Suprapubic skin (tissue), 4 donors: ENCODE results near the gene ERCC3. TPM values are rescaled to one million over a fixed set of nuclear protein-coding genes. Genes with fewer than 3 reads are reported as not detected.

ENCODE experiments used
- DNase-seq, 2 donors: peaks; one replicate each; pipeline ENCODE4 v3.0.0-alpha.2; 2019; ENCODE audit warnings: low spot score in 2 of 2
- H3K27ac ChIP-seq: fragments of 200-600 bp; sonication (generic); one replicate; pipeline ENCODE4 v1.5.1; 2019
- H3K27me3 ChIP-seq: fragments of 200-600 bp; sonication (generic); one replicate; pipeline ENCODE4 v1.5.1; 2019
- H3K36me3 ChIP-seq: fragments of 200-600 bp; sonication (generic); one replicate; pipeline ENCODE4 v1.5.1; 2019
- H3K4me1 ChIP-seq: fragments of 200-600 bp; sonication (generic); one replicate; pipeline ENCODE4 v1.5.1; 2019
- H3K4me3 ChIP-seq: fragments of 200-600 bp; sonication (generic); one replicate; pipeline ENCODE4 v1.5.1; 2019; ENCODE audit warnings: mild to moderate bottlenecking
- H3K9me3 ChIP-seq: fragments of 200-600 bp; sonication (generic); one replicate; pipeline ENCODE4 v1.5.1; 2019
- CTCF ChIP-seq, 2 donors: fragments of 200-600 bp in 1 of 2; fragments of 450-650 bp in 1 of 2; sonication (generic) in 1 of 2; IDR thresholded peaks; one replicate each; pipeline ENCODE4 v1.5.1; 2016 to 2019; ENCODE audit warnings: antibody characterized with exemption in 2 of 2, mild to moderate bottlenecking in 1 of 2, moderate library complexity in 1 of 2
- EP300 ChIP-seq: sonication (generic); formaldehyde crosslinking; IDR thresholded peaks from one replicate; pipeline ENCODE4 v1.6.1; 2017; ENCODE audit warnings: antibody characterized with exemption
- POLR2A ChIP-seq, 2 donors: fragments of 450-650 bp; IDR thresholded peaks; one replicate each; pipeline ENCODE4 v1.6.1; 2017; ENCODE audit warnings: antibody characterized with exemption in 2 of 2, mild to moderate bottlenecking in 2 of 2, moderate library complexity in 2 of 2
- POLR2AphosphoS5 ChIP-seq, 3 donors: sonication (generic); formaldehyde crosslinking; IDR thresholded peaks; one replicate each; pipeline ENCODE4 v1.6.1; 2017; ENCODE audit warnings: antibody characterized with exemption in 3 of 3
- WGBS: methylation state at CpG from one replicate; pipeline ENCODE4 v1.1.5; 2018; 5-methylcytosine and 5-hydroxymethylcytosine counted together
- total RNA-seq, 4 donors: library from RNA; depleted of rRNA; stranded (reverse); fragments of >200 nt; gene quantifications; one replicate each; pipeline ENCODE4 v1.1.0, GENCODE V29; 2016

The ERCC3 gene
- total RNA-seq, 4 donors from 2014 or later: 35.5 to 103 (median 39.1) TPM

GRCh38 chr2:127326289-127326945 is 32.5 kb upstream of the ERCC3 start:
- Histone ChIP-seq H3K36me3 (peaks cover 75% of the 10 kb centered on the region), H3K4me1 (no peaks in the 10 kb centered on the region), H3K9me3 (no peaks in the 10 kb centered on the region), H3K27ac (no peak overlapping the region), H3K27me3 (no peaks in the 10 kb centered on the region), H3K4me3 (no peak overlapping the region)
- DNase-seq: no peak
- 81% methylated on average over 2 of the region's 2 CpGs for WGBS
- TF ChIP-seq EP300 (no peak), POLR2AphosphoS5 (IDR thresholded peaks at IDR 0.05) (no peak), POLR2A (IDR thresholded peaks at IDR 0.05) (no peak), CTCF (IDR thresholded peaks at IDR 0.05) (no peak)

- WGBS: 48% methylated on average over 3 of the region's 3 CpGs
- Histone ChIP-seq H3K36me3 (peaks cover 80% of the 10 kb centered on the region), H3K27me3 (no peaks in the 10 kb centered on the region), H3K27ac (no peak overlapping the region), H3K4me1 (no peaks in the 10 kb centered on the region), H3K4me3 (no peak overlapping the region), H3K9me3 (no peaks in the 10 kb centered on the region)
- TF ChIP-seq CTCF (IDR thresholded peaks at IDR 0.05) (peak in 1 of 2 donors; percentile 39), POLR2A (IDR thresholded peaks at IDR 0.05) (no peak)
- no peak for DNase-seq
Measured at GRCh38 chr2:127324635-127325034, 30.7 kb upstream of the ERCC3 start.

GRCh38 chr2:127321303-127321702 is 27.4 kb upstream of the ERCC3 start:
- TF ChIP-seq CTCF (IDR thresholded peaks at IDR 0.05): no peak
- TF ChIP-seq EP300: no peak
- no peak for TF ChIP-seq POLR2AphosphoS5 (IDR thresholded peaks at IDR 0.05)
- no peak for TF ChIP-seq POLR2A (IDR thresholded peaks at IDR 0.05)
- H3K36me3 ChIP-seq: peaks cover 86% of the 10 kb centered on the region

GRCh38 chr2:127320586-127321275 is 26.8 kb upstream of the ERCC3 start:
- Histone ChIP-seq H3K9me3 (no peaks in the 10 kb centered on the region), H3K36me3 (peaks cover 89% of the 10 kb centered on the region), H3K4me3 (no peak overlapping the region), H3K27ac (no peak overlapping the region), H3K4me1 (no peaks in the 10 kb centered on the region), H3K27me3 (no peaks in the 10 kb centered on the region)
- no peak for TF ChIP-seq POLR2AphosphoS5 (IDR thresholded peaks at IDR 0.05)
- DNase-seq: no peak
- WGBS: 100% methylated on average over 1 of the region's 1 CpG

More at GRCh38 chr2:127321303-127321702, 27.4 kb upstream of the ERCC3 start:
- no peak overlapping the region for H3K27ac ChIP-seq
- no peaks in the 10 kb centered on the region for H3K27me3 ChIP-seq
- no peak for DNase-seq
- no peaks in the 10 kb centered on the region for H3K4me1 ChIP-seq
- no peaks in the 10 kb centered on the region for H3K9me3 ChIP-seq
- no peak overlapping the region for H3K4me3 ChIP-seq

GRCh38 chr2:127320067-127320466 is 26.1 kb upstream of the ERCC3 start:
- Histone ChIP-seq H3K36me3 (peaks cover 89% of the 10 kb centered on the region), H3K27ac (no peak overlapping the region), H3K27me3 (no peaks in the 10 kb centered on the region), H3K4me1 (no peaks in the 10 kb centered on the region), H3K9me3 (no peaks in the 10 kb centered on the region), H3K4me3 (no peak overlapping the region)
- WGBS: 100% methylated on average over 1 of the region's 1 CpG
- no peak for DNase-seq
- TF ChIP-seq EP300: no peak
- TF ChIP-seq POLR2AphosphoS5 (IDR thresholded peaks at IDR 0.05): no peak
- TF ChIP-seq CTCF (IDR thresholded peaks at IDR 0.05): no peak
- no peak for TF ChIP-seq POLR2A (IDR thresholded peaks at IDR 0.05)
